Tibial nerve (tissue), 3 donors: ENCODE measurements around the gene BRCA2.

Source experiments
- CTCF ChIP-seq, 5 experiments: fragments of 200-600 bp in 3 of 5; fragments of 450-650 bp in 2 of 5; sonication (generic) in 3 of 5; IDR thresholded peaks; one replicate each; pipeline ENCODE4 v1.5.1; 2016 to 2019; ENCODE audit warnings: antibody characterized with exemption in 5 of 5, mild to moderate bottlenecking in 3 of 5, moderate library complexity in 2 of 5
- POLR2A ChIP-seq, 2 donors: fragments of 450-650 bp; IDR thresholded peaks; one replicate each; pipeline ENCODE4 v1.6.1; 2017; ENCODE audit warnings: antibody characterized with exemption in 2 of 2, mild to moderate bottlenecking in 2 of 2, moderate library complexity in 2 of 2

DNA sequence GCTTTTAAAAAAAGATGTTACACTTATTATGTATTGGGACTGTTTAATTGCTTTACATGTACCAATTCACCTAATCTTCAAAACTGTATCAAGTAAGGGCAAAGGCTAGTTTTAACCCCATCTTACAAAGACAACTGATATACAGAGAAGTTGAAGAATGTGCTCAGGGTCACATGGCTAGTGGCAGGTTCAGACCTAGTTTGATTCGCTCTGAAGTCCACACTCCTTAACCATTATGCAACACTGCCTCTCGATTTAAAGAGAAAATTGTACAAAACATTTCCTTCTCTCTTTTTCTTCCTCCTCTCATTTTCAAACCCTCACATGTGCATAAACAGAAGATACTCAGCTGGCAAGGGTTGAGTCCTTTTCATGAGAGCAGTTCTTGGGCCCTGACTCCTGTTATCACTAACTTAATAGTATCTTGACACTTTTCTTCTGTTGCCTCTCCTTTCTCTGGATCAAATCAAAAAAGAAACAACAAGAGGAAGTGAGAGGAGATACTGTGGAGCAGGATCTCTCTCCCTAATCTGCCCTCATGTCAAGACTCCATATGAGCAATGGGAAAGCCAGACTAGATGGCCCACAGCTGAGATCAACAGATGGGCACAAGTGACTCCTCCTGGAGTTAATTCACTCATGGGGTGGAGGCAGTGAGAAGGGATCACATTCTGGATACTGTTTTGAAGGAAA is 131.6 kb downstream of the BRCA2 start:
- TF ChIP-seq CTCF (IDR thresholded peaks at IDR 0.05), result no peak
- TF ChIP-seq POLR2A (IDR thresholded peaks at IDR 0.05), result no peak
